K562 (cell line): ENCODE measurements around the gene FGFRL1. TPM values are rescaled to one million over a fixed set of nuclear protein-coding genes. Genes with fewer than 3 reads are reported as not detected.

Source experiments
- CBFA2T3 ChIP-seq: fragments of 450-650 bp; IDR thresholded peaks from 2 replicates; pipeline ENCODE4 v1.6.1; 2017
- CHCHD3 ChIP-seq: fragments of 250-450 bp; sonication (Bioruptor Pico); IDR thresholded peaks from 2 replicates; pipeline ENCODE4 v2.1.2; 2022; ENCODE audit warnings: mild to moderate bottlenecking
- GTF2B ChIP-seq: IDR thresholded peaks from 2 replicates; pipeline ENCODE4 v1.6.1; 2011; ENCODE audit not compliant: insufficient read length; ENCODE audit errors: extremely low read depth
- MTA3 ChIP-seq: fragments of 450-650 bp; formaldehyde crosslinking; IDR thresholded peaks from 2 replicates; pipeline ENCODE4 v1.6.1; 2017; ENCODE audit warnings: mild to moderate bottlenecking, borderline replicate concordance
- PBX2 ChIP-seq, 2 experiments: IDR thresholded peaks in 1 of 2; conservative IDR thresholded peaks in 1 of 2; 2 replicates each; pipeline ENCODE4 v1.6.1; 2016; ENCODE audit warnings: low read depth in 2 of 2, mild to moderate bottlenecking in 1 of 2, missing compliant biosample characterization in 1 of 2, missing genetic modification characterization in 1 of 2, moderate library complexity in 1 of 2
- PKNOX1 ChIP-seq: fragments of 450-650 bp; IDR thresholded peaks from 2 replicates; pipeline ENCODE4 v1.6.1; 2016
- POU5F1 ChIP-seq: fragments of 150-350 bp; IDR thresholded peaks from 2 replicates; pipeline ENCODE4 v1.6.1; 2014; ENCODE audit warnings: borderline replicate concordance, low read length, low read depth, mild to moderate bottlenecking; ENCODE audit not compliant: partially characterized antibody
- PRDM10 ChIP-seq: fragments of 450-650 bp; IDR thresholded peaks from 2 replicates; pipeline ENCODE4 v1.6.1; 2018; ENCODE audit not compliant: partially characterized antibody
- RBM14 ChIP-seq: fragments of 200-400 bp; formaldehyde crosslinking; IDR thresholded peaks from 2 replicates; pipeline ENCODE4 v1.6.1; 2018; ENCODE audit warnings: low read depth, mild to moderate bottlenecking, low read length, moderate library complexity, borderline replicate concordance; ENCODE audit not compliant: insufficient read depth
- TGIF2 ChIP-seq: sonication (generic); formaldehyde crosslinking; IDR thresholded peaks from 2 replicates; pipeline ENCODE4 v1.8.1; 2022; ENCODE audit warnings: mild to moderate bottlenecking, missing genetic modification reagents, moderate library complexity
- ZBED1 ChIP-seq: IDR thresholded peaks from 2 replicates; pipeline ENCODE4 v1.6.1; 2014
- ZNF121 ChIP-seq: sonication (generic); formaldehyde crosslinking; conservative IDR thresholded peaks from 2 replicates; pipeline ENCODE4 v1.8.0; 2022; ENCODE audit warnings: missing genetic modification reagents
- ZNF124 ChIP-seq: sonication (generic); formaldehyde crosslinking; IDR thresholded peaks from 2 replicates; pipeline ENCODE4 v1.8.1; 2022; ENCODE audit warnings: missing genetic modification reagents
- ZNF140 ChIP-seq: fragments of 250-450 bp; sonication (Bioruptor Pico); IDR thresholded peaks from 2 replicates; pipeline ENCODE4 v1.8.0; 2021; ENCODE audit warnings: moderate library complexity, mild to moderate bottlenecking, inconsistent platforms
- ZNF740 ChIP-seq, 3 experiments: fragments of 200-800 bp in 1 of 3; sonication (Bioruptor generic) in 1 of 3; sonication (generic) in 1 of 3; formaldehyde crosslinking in 1 of 3; IDR thresholded peaks; 2 replicates each; pipeline versions ENCODE4 v1.6.1 to v1.8.0; 2016 to 2022; ENCODE audit warnings: mild to moderate bottlenecking in 2 of 3, missing compliant biosample characterization in 2 of 3, missing genetic modification characterization in 2 of 3, missing genetic modification reagents in 1 of 3
- polyA plus RNA-seq, 8 experiments: library from polyadenylated mRNA; depleted of rRNA in 4 of 8; stranded (reverse) in 5 of 8; unstranded in 3 of 8; fragments of >200 nt; fragmentation: Nextera tagmentation in 2 of 8; fragmentation: Illumina TruSeq in 1 of 8; extraction: Ambion mirVana in 2 of 8; extraction: Trizol in 1 of 8; gene quantifications; 2 replicates each; pipeline versions ENCODE4 v1.2.1 to v1.2.3, GENCODE V29; 2011 to 2014; ENCODE audit warnings: inconsistent platforms in 1 of 8, missing spikeins in 1 of 8
- total RNA-seq, 7 experiments: library from RNA; depleted of rRNA in 6 of 7; stranded (reverse); fragments of >200 nt in 6 of 7; fragmentation: Illumina TruSeq in 2 of 7; extraction: Trizol in 2 of 7; gene quantifications; 2 replicates each; pipeline versions ENCODE4 v1.2.1 to v1.2.3, GENCODE V29; 2011 to 2021; ENCODE audit warnings: low replicate concordance in 1 of 7

The FGFRL1 gene
- total and polyA plus RNA-seq, 9 of the 15 experiments (the other 6 are each of a cell fraction or from before 2014, with no cell fraction given) = 0.34 to 49.9 (median 14.6) TPM

- no peak for TF ChIP-seq RBM14
- TF ChIP-seq CBFA2T3 = peak; percentile 48; the same call in 1 of the 2 replicates
- no peak for TF ChIP-seq ZNF121 (CRISPR knock-in tag)
- no peak for TF ChIP-seq ZNF140
- no peak for TF ChIP-seq ZNF124 (CRISPR knock-in tag)
- no peak for TF ChIP-seq POU5F1
- peak; percentile 40; the same call in 1 of the 2 replicates for TF ChIP-seq CHCHD3 (CRISPR knock-in tag)
- TF ChIP-seq PRDM10 = peak; percentile 98
- no peak for TF ChIP-seq ZBED1
- TF ChIP-seq TGIF2 = no peak
- TF ChIP-seq MTA3 = peak; percentile 59; the same call in 1 of the 2 replicates
- TF ChIP-seq PBX2 (CRISPR knock-in tag; IDR thresholded peaks at IDR 0.05; ENCODE audit: low read depth) = no peak
- TF ChIP-seq PBX2 (tag; conservative IDR thresholded peaks at IDR 0.05; ENCODE audit: low read depth) = no peak
- TF ChIP-seq PKNOX1 = no peak
- 0 out of 2 replicates have a peak, but pooled peaks have one; percentile 22 for TF ChIP-seq ZNF740 (CRISPR knock-in tag; IDR thresholded peaks at IDR 0.05)
- no peak for TF ChIP-seq ZNF740 (tag; IDR thresholded peaks at IDR 0.05)
- TF ChIP-seq GTF2B = no peak
These were observed 15.1 kb upstream of the FGFRL1 start (continued) for GRCh38 chr4:996030-996996.
